Cerebellar cortex (tissue), 1 donor: ENCODE results near the gene MUC6.

Experiments used
- DNase-seq: peaks from one replicate; pipeline ENCODE4 v3.0.0-alpha.2; 2015; ENCODE audit warnings: low spot score

MUC6 gene

GRCh38 chr11:1036931-1037330, 413 bp upstream of the MUC6 start:
- DNase-seq: no peak

- DNase-seq: no peak
These were observed 788 bp downstream of the MUC6 start for GRCh38 chr11:1035577-1036283.

- DNase-seq: no peak
These were observed 1.8 kb downstream of the MUC6 start for GRCh38 chr11:1034456-1035295.

- no peak for DNase-seq
These were observed 2.5 kb downstream of the MUC6 start for GRCh38 chr11:1034001-1034400.

DNA sequence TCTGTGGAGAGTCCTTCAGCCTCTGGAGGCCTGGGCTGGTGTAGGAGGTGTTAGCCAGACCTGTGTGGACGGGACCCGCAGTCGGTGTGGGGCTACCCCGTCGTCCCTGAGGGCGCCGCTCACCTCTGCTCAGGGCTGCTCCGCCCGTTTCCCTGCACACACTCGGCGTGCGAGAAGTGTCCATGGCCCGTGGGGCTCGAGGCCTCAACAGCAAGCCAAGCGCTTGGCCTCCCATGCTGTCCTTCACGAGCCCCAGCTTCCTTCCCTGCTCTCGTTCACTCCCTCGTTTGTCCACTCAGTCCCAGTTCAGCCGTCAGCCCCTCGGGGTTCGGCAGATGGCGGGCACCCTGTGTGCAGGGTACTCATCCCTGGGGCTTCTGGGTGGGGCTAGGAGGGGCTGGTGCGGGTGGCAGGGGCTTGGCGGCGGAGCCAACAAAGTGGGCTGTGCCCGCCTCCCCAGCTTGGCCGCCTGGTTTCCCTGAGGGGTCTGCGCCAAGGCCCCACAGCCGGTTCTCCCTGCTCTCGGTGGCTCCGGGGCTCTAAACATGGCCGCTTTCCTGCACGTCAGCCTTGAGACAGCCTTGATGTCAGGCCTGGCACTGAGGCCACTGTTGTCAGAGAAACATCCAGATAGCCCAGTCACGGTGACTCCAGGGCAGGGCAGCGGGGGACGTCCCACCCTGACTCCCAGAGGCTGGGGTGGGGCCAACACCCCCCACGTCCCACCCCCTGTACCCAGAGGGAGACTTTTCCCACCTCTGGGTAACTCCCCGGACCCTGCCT, 3.3 kb downstream of the MUC6 start:
- no peak for DNase-seq

DNA sequence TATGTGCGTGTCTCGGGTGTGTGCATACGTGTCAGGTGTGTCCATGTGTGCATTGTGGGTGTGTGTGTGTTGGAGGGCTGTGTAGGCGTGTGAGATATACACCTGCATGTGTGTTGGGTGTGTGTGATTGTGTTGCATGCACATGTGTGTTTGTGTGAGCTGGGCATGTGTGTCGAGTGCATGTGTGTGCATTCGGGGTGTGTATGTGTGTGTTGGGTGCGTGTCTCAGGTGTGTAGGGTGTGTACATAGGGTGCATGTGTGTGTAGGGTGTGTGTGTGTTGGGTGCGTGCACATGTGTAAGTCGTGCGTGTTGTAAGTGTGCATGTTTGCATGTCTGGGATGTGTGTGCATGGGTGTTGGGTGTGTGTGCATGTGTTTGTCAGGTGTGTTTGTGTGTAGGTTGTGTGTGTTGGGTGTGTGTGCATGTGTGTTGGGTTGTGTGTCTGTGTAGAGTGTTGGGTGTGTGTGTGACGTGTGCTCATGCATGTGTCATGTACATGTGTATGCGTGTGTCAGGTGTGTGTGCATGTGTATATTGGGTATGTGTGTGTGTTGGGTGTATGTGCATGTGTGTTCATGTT, 4.1 kb downstream of the MUC6 start:
- no peak for DNase-seq

DNA sequence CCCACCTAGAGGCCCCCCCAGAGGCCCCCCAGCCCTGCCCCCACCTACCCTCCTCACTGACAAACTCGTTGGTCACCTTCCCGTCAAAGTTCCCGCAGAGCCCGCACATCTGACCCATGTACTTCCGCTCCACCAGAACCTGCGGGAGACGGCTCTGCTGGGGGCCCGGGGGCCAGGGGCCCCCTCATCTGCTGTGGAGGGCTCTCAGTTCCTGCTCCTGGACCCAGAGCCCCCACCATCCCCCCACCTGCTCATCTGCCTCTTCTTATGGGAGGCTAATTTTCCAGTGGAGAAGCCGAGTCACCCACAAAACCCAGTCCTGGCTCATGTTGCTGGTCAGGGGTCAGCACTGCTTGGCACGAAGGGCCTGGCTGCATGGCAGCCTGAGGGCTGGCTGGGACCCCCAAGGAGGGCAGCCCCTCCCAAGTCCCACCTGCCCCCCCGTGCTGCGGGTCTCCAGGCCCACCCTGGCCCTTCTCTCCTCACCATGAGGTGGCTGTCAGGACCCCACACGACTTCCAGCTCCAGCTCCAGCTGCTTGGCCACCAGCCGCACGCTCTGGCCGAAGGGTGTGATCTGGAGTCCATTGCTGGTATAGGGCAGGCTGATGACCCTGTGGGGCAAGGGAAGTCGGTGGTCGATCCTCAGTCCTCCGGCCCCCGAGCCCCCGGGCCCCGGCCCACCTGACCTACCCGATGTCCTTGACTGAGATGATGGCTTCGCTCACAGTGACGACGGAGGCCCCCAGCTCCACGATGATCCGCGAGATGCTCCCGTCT, 5.2 kb downstream of the MUC6 start:
- DNase-seq: no peak

DNA sequence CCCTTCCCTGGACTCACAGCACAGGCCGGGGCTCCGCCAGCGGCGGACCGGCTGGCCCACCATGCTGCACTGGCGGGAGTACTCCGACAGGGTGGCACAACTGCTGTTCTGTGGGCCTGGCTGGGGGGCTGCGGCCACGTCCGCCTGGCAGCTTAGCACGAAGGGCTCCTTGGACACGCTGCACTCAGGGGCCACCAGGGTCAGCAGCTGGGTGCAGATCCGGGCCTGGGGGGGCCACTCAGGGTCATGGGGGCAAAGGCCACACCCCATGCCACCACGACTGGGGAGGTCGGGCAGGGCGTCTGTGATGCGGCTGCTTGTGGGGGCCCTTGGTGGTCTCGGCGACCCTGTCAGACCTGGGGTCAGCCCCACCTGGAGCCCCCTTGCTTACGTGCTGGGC, 6.0 kb downstream of the MUC6 start:
- no peak for DNase-seq

- no peak for DNase-seq
These were observed 6.4 kb downstream of the MUC6 start for GRCh38 chr11:1030086-1030485.

DNA sequence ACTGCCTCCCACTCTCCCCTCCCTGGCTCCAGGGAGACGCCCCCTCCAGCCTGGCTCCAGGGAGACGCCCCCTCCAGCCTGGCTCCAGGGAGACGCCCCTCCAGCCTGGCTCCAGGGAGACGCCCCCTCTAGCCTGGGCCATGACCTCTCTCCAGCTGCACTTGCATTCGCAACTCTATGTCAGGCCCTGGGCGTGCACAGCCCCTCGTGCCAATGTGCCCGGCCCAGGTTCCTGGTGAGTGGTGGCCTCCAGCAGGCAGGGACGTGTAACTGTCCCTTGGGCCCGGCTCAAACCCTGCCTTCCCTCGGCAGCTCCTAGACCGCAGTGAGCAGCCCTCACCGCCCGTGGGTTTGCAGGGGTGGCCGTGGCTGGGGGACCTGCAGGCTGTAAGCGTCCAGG, 6.9 kb downstream of the MUC6 start:
- no peak for DNase-seq

DNA sequence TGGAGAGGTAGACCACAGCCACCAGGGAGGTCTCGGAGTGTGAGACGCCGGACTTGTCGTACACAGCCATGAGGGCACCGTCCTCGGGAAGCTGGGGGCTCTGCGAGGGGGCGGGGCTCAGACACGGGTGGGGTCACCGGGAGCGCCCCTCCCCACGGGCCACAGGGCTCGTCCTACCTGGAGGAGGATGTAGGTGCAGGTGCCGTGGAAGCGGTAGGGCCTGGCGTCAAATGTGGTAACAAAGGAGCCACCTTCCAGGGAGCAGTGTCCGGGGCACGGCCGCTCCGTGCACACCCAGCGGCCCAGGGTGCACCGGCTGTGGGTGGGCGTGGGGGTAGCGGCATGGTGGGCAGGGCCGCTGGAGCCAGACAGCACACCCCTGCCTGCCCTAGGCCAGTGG, 7.5 kb downstream of the MUC6 start:
- DNase-seq: no peak

GRCh38 chr11:1028616-1029015, 7.9 kb downstream of the MUC6 start:
- DNase-seq: no peak

DNA sequence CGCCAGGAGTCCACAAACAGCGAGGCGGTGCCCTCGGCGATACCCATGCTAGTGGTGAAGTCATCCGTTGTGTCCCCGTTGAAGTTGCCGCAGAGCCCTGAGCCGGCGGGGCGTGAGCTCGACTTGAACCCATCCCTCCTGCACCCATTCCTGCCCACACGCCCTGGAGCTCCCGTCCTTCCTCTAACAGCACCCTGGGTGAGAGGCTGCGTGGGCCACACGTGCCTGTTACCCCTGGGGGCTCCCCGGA, 8.3 kb downstream of the MUC6 start:
- no peak for DNase-seq

- no peak for DNase-seq
These were observed 8.8 kb downstream of the MUC6 start for GRCh38 chr11:1027483-1028290.

GRCh38 chr11:1026641-1027482, 9.7 kb downstream of the MUC6 start:
- DNase-seq: no peak

DNA sequence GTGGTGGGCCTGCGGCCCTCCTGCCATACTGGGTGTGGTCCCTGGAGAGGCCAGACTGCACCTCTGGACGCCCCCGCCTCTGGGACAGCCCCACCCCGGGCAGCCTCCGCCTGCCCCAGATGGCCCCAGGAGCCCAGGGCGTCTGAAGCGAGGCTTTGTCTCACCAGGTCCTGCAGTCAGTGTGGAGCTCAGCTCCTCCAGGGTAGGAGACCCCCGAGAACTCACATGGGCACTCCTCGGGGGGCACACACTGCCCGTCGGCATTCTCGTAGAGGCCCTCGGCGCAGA, 10.4 kb downstream of the MUC6 start:
- DNase-seq: no peak

DNA sequence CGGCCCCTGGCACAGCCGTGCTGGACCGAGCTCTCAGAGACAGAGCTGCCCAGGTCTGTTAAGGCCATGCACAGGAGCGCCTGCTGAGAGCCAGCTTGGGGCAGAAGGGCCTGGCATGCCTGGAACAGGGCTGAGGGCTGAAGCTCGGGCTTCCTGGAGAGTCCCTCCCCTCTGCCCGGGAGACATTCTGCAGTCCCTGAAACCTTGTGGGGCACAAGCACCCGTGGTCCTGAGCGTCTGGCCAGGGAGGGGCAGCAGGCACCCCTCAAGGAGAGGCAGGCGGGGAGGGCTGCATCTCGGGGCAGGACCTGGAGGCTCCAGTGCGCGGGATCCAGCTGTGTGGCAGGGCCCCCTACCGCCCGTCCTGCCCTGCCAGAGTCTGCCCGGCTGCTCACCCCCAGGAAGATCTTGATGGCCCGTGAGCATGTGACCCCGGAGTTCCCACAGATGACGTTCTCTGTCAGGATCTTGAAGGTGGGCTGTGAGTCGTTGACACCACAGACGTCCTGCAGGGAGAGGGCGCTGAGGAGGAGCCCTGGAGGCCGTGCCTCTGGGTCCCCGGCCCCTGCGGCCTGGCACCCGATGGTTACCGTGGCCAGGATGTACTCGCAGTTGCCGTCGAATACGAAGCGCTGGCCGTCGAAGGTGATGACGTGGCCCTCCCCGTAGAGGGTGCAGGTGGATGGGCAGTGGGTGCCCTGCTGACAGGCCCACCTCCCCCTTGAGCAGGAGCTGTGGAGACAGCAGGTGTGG, 10.9 kb downstream of the MUC6 start:
- DNase-seq: no peak

DNA sequence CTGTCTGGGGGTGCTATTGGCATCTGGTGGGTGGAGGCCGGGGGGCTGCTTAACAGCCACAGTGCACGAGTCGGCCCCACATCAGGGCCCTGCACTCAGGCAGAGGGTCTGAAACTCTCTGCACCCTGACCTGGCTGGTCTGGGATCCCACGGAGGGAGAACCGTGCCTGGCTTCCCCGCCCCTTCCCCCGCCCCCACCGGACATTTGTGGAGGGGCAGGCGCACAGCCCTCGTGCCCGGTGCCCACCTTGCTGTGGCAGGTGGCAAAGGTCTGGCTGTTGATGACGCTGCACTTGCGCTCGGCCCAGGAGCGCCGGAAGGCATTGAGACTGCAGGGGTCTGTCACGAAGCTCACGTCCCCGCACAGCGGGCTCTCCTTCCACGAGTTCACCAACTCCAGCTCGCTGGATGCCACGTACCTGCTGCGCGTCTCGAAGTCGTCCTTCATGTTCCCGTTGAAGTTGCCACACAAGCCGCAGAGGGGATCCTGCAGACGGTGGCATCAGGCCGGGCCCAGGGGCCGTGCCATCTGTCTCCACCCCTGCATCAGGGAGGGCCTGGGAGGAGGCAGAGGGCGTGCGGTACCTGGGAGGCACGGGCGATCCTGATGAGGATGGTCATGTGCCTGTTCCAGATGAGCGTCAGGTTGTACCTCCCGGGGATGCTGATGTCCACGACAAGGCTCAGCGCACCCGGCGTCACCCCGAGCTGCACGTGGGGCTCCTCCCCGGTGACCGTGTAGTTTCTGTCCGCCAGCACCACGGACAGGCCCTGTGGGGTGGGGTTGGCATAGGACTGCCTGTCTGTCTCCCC, 11.7 kb downstream of the MUC6 start:
- no peak for DNase-seq
